HG02610 (cell line): ENCODE results near the gene MCMBP.
"Not testable (repeated sequence)": the region's sequence is repeated elsewhere in the genome, so short reads cannot be mapped to it uniquely, and the experiment has no call there.

Experiments
- ATAC-seq: cut with Tn5 transposase; IDR thresholded peaks from one replicate; pipeline ENCODE4 v1.9.1; 2021; ENCODE audit warnings: mild to moderate bottlenecking, moderate library complexity; ENCODE audit not compliant: unreplicated experiment

The MCMBP gene, protein sequence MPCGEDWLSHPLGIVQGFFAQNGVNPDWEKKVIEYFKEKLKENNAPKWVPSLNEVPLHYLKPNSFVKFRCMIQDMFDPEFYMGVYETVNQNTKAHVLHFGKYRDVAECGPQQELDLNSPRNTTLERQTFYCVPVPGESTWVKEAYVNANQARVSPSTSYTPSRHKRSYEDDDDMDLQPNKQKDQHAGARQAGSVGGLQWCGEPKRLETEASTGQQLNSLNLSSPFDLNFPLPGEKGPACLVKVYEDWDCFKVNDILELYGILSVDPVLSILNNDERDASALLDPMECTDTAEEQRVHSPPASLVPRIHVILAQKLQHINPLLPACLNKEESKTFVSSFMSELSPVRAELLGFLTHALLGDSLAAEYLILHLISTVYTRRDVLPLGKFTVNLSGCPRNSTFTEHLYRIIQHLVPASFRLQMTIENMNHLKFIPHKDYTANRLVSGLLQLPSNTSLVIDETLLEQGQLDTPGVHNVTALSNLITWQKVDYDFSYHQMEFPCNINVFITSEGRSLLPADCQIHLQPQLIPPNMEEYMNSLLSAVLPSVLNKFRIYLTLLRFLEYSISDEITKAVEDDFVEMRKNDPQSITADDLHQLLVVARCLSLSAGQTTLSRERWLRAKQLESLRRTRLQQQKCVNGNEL

DNA sequence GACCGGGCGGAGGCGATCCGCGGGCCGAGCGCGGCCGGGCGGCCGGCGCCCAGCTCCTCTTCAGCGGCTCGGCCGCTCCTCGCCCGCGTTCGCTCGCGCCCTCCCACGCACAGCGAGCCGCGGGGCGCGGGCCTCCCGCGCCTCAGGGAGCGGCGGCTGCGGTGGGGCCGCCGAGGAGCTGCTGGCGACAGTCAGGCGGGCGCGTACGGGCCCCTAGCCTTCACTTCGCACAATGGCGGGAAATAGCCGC is at the start of gene MCMBP:
Gene MCMBP (minus strand): TSS at position 234 of the 250 bp plus-strand sequence. CDS start 259 bp downstream, outside the sequence.
- ATAC-seq: peak; percentile 22

DNA sequence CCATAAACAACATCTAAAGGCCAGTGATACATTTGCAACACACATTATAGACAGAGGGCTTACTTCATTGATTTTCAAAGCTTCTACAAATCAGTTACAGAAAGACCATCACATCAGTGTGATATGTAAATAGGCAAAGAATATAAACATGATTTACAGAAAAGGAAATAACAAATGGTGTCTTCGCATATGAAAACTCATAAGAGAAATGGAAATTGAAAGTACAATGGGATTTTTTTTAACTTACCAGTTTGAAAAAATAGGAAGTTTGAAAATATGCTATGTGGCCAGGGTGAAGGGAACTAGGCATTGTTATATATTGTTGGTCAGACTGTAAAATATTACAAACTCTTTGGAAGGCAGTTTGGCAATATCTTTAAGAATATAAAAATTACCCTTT is 47.2 kb upstream of the MCMBP start:
- no peak for ATAC-seq

DNA sequence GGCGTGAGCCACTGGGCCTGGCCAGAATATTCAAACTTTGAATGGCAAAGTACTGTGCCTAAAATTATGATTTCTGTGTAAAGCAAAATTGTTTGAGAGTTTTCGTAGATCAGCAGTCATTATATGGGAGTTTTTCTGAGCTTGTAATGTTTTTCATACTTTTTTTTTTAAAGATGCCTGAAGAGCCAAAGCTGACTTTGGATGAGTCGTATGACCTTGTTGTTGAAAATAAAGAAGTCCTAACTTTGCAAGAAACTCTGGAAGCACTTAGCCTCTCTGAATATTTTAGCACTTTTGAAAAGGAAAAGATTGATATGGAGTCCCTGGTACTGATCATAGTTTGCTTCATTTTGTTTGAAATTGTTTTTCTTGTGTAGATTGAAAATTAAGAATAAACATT is 46.6 kb upstream of the MCMBP start:
- ATAC-seq: no peak

DNA sequence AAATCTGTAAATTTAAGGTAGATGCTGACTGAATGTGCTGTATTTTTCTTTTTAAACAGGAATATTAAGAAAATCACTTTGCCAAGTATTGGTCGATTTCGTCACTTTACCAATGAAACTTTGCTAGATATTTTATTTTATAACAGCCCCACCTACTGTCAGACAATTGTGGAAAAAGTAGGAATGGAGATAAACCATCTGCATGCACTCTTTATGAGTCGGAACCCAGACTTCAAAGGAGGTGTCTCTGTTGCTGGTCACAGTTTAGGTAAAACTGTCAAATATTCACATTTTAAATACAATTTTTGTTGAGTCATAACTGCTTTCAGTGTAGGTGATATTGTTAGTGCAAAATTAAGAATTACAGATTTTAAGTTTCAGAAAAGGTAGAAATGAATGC is 45.1 kb upstream of the MCMBP start:
- no peak for ATAC-seq

DNA sequence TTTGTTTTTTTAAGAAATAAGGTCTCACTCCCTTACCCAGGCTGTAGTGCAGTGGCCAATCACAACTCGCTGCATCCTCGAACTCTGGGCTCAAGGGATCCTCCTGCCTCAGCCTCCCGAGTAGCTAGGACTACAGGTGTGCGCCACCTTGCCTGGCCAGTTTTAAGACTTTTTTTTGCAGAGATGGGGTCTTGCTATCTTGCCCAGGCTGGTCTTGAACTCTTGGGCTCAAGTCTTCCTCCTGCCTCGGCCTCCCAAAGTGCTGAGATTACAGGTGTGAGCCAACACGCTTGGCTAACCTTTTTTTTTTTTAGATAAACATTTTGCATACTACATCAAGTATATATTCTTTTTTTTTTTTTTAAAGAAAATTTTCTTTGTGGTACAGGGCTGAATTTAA is 38.0 kb upstream of the MCMBP start:
- no peak for ATAC-seq

DNA sequence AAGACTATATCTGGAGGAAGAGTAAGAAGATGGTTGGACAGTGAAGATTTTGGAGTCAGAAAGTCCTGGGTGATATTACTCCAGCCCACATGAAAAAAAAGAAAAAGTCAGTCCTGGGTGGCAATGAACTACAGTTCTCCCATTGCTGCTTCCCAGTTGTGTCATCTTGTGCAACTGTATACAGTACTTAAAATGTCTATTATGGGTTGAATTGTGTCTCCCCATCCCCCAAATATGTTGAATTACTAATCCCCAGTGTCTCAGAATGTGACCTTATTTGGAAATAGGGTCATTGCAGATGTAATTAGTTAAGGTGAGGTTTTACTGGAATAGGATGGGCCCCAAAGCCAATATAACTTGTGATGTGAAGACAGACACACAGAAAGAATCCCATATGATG is 35.5 kb upstream of the MCMBP start:
- ATAC-seq: no peak

DNA sequence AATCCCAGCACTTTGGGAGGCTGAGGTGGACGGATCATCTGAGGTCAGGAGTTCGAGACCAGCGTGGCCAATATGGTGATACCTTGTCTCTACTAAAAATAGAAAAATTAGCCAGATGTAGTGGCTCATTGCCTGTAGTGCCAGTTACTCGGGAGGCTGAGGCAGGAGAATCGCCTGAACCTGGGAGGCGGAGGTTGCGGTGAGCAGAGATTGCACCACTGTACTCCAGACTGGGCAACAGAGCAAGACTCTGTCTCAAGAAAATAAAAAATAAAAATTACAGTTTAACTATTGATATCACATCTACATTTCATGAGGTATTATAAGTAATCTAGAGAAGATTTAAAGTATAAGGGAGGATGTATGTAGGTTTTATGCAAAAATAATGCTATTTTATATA is 35.1 kb upstream of the MCMBP start:
- ATAC-seq: not testable (repeated sequence)

DNA sequence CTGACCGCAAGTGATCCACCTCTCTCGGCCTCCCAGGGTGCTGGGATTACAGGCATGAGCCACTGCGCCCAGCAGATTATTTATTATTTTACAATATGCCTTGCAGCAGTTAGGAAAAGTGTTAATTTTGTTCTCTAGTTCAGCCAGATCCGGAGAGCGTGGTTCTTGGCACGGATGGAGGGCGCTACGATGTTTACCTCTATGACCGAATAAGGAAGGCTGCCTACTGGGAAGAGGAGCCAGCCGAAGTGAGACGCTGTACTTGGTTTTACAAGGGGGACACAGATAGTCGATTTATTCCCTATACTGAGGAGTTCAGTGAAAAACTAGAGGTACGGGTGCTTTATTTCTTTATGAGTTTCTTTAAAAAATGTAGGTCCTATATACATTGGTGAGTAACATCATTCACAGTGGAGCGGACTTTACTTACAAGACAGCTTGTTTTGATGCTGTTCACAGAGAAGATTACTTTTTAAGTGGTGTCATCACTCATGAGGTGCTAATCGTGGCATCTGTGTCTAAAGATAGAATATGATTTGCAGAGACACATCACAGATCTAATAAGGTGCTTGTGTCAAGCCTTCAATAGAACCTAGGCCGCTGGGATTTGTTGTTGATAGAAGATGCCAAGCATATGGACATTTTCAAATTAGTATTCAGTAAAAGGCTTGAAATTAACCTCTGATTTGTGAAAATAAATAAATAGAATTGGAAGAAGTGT is 31.5 kb upstream of the MCMBP start:
- ATAC-seq: no peak

DNA sequence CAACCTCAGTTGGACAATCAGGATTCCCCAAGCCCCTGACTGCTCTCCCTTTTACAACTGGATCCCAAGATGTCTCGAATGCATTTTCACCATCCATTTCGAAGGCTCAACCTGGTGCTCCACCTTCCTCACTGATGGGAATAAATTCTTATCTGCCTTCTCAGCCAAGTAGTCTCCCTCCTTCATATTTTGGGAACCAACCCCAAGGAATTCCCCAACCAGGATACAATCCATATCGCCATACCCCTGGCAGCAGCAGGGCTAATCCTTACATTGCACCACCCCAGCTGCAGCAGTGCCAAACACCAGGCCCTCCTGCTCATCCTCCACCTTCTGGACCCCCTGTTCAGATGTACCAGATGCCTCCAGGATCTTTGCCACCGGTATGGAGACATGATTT is 25.9 kb upstream of the MCMBP start:
- no peak for ATAC-seq

DNA sequence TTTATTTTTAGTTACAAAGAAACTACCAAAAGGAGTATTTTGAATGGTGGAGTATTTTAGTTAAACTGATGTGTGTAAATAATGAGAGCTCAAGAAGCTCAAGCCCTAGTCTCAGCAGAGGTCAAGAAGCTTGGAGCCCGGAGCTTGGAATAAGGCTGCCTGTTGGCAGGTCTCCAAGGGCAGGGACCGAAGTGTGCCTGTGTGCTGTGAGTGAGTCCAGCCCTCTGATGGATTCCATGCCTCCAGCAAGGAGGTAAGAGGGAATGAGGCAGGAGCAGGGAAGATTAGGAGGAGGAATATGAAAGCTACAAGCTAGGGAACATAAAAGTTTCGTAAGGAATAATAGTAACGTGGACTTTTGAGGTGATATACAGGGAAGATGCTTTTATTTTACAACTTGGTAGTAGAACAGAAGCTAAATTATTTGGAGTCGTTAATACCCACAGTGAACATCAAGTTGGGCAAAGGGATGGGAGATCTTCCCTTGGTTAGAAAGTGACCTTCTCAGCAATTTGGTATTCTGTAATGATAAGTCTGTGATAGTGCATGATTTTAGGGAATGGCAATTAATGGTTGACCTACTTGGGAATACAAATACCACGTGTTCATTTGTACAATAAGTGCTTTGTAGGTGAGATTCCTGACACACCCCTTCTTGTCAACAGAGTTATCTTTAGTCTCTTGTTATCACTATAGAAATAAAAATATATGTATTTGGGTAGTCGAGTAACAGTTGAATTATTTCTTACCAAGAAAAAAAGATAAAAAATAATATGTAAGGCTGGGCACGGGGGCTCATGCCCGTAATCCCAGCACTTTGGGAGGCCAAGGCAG is 24.5 kb upstream of the MCMBP start:
- ATAC-seq: no peak

DNA sequence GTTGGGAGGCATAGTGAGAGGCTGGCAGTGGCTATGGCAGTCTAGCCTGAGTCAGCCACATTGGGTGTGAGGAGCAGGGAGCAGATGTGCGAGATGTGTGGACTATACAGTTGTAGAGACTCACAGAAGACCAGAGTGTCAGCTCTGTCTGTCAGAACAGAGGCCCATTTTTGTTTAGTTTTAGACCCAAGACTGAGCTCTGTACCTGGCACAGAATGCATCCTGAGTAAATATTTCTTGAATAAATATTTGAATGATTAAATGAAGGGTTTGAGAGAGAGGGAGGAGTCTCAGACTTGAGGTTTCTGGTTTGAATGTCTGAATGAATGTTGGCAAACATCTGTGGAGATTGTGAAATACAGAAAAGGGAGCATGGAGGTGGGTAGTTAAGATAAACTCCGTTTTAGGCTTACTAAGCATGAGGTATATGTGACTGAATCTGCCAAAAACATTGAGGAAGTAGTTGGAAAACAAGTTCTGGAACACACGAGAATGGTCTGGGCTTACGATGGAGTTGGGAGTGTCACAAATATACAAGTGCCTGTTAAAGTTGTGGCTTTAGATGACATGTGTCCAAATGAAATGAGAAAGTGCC is 23.5 kb upstream of the MCMBP start:
- no peak for ATAC-seq

DNA sequence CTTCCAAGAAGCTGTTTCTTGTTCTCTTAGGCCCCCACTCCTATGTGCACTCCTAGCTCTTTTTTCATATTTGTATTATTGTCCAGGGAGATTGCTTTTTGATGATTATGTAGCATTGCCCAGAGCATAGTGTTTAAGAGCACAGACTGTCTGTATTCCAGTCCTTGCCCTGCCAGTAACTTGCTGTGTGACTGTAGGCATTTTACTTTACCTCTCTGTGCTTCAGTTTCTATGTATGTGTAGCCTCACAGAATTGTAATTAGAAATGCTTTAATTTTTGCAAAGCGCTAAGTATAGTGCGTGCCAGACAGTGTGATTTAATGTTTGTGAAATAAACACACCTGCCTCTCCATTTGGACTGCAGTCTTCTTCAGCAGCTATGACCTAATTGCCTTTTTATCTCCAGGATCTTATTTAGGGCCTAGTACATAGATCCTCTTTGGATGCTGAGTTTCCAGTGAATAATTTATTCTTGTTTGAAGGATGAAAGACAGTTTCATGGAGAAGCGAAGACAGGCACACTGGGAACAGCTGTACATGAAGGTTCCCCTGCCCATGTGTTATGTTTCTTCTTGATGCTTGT is 21.3 kb upstream of the MCMBP start:
- no peak for ATAC-seq

DNA sequence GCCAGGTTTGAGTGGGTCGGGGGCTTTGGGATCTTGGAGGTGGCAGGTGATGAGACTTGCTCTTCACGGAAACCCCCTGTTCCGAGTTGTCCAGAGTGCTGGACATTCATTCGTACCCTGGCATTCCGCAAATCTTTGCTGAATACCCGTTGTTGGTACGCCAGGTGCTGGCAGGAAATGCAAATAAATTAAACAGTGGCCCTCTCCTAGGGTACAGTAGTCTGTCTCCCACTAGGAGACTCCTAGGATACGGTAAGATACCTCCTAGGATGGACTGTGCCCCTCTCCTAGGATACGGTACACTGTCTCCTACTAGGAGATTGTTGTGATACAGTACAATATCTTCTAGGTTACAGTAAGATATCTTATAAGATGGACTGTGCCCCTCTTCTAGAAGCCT is 20.4 kb upstream of the MCMBP start:
- no peak for ATAC-seq

DNA sequence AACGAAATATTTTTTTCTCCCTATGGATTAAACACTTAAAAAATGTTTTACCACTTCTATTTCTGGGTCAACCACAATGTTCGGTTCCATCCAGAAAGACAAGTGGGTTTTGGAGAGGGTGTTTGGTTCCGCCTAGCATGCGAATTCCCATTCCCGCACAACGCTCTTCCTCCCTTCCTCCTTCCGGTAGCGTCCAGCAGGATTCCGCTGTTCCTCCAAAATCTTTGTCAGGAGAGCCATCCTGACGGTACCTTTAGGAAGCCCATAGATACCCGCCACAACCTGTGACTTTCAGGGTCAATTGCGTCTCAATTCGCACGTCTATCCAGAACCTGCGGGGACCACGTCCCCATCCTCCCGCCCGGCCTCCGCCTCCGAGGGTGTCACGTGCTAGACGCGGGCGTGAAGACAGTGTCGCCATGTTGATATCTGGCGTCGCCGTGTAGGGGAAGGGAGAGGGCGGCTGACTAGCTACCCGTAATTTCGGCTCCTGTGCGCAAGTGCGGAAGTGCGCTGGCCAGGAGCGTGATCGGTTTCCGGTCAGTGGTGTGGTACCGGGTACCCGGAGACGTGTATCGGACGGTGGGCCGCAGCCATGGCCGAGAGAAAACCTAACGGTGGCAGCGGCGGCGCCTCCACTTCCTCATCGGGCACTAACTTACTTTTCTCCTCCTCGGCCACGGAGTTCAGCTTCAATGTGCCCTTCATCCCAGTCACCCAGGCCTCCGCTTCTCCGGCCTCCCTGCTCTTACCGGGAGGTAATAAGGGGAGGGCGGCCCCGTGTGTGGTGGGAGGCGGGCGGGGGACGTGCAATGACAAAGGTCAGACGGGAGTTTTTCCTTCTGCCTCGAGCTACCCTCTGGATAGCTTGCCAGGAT is 19.8 kb upstream of the MCMBP start, which contains the start of gene SEC23IP:
Gene SEC23IP (plus strand): TSS at position 543 of the 878 bp plus-strand sequence. CDS start 53 bp downstream, at position 596.
- ATAC-seq: peak; percentile 99

DNA sequence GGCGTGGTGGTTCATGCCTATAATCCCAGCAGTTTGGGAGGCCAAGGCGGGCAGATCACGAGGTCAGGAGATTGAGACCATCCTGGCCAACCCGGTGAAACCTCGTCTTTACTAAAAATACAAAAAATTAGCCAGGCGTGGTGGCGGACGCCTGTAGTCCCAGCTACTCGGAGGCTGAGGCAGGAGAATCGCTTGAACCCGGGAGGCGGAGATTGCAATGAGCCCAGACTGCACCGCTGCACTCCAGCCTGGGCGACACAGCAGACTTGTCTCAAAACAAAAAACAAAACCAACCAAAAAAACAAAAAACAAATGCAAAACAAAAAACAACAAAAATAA is 19.2 kb upstream of the MCMBP start:
- not testable (repeated sequence) for ATAC-seq

DNA sequence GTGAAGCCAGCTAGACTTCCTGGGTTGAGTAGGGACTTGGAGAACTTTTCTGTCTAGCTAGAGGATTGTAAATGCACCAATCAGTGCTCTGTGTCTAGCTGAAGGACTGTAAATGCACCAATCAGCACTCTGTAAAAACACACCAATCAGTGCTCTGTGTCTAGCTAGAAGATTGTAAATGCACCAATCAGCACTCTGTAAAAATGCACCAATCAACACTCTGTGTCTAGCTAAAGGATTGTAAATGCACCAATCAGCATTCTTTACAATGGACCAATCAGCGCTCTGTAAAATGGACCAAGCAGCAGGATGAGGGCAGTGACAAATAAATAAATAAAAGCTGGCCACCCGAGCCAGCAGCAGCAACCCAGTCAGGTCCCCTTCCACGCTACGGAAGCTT is 17.7 kb upstream of the MCMBP start:
- not testable (repeated sequence) for ATAC-seq

DNA sequence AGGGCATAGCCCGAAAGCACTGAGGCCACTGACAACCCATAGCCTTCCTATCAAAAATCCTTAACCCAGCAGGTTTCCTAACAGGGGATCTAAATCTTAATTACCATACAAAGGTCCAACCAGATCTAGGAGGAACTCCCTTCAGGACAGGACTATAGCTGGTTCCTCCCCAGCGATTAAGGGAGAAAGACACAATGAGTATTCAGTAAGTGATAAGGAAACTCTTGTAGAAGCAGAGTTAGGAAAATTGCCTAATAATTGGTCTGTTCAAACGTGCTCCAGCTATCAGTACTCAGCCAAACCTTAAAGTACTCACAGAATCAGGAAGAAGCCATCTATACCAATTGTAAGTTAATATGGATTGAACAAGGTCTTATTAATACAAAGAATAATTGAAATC is 16.6 kb upstream of the MCMBP start:
- ATAC-seq: not testable (repeated sequence)

DNA sequence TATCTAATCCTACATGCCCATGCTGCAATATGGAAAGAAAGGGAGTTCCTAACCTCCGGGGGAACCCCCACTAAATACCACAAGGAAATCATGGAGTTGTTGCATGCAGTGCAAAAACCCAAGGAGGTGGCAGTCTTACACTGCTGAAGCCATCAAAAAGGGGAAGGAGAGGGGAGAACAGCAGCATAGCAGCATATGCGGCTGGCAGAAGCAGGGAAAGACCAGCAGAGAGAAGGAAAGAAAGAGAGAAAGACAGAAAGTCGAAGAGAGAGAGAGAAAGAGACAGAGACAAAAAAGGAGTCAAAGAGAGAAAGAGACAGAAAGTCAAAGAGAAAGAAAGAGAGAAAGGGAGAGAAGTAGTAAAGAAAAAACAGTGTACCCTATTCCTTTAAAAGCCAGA is 16.1 kb upstream of the MCMBP start:
- ATAC-seq: not testable (repeated sequence)

DNA sequence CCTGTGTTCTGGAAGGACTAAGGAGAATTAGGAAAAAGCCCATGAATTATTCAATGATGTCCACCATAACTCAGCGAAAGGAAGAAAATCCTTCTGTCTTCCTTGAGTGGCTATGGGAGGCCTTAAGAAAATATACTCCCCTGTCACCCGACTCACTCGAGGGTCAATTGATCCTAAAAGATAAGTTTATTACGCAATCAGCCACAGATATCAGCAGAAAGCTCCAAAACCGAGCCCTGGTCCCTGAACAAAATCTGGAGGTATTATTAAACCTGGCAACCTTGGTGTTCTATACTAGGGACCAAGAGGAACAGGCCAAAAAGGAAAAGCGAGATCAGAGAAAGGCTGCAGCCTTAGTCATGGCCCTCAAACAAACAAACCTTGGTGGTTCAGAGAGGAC is 13.4 kb upstream of the MCMBP start:
- ATAC-seq: not testable (repeated sequence)
